PC-9 (cell line): ENCODE measurements around the gene DRAM1. TPM values are rescaled to one million over a fixed set of nuclear protein-coding genes. Genes with fewer than 3 reads are reported as not detected.

Source experiments
- BruUV-seq: library from RNA; stranded (reverse); fragments of 400-500 nt; replicated peaks from 2 replicates; lab custom pipeline; 2021; lab: Mats Ljungman, UMichigan
- CTCF ChIA-PET: fragments of 300-600 bp; sonication (Branson Sonifier 250); formaldehyde crosslinking; loops from one replicate; lab custom pipeline; 2022; ENCODE audit warnings: antibody characterized with exemption; lab: Charles Lee
- POLR2A ChIA-PET: fragments of 300-600 bp; sonication (Branson Sonifier 250); formaldehyde crosslinking; loops from one replicate; lab custom pipeline; 2022; ENCODE audit warnings: antibody characterized with exemption; ENCODE audit not compliant: unreplicated experiment; lab: Charles Lee
- DNase-seq, 2 experiments: peaks; one replicate each; pipeline versions ENCODE4 v3.0.0 to v3.0.0-alpha.2; 2015 to 2022; ENCODE audit warnings: mixed read lengths in 1 of 2
- H2AFZ ChIP-seq: fragments of 200-600 bp; sonication (generic); 2 replicates; pipeline ENCODE4 v1.8.1; 2017; ENCODE audit warnings: antibody characterized with exemption
- H3F3A ChIP-seq: fragments of 200-600 bp; sonication (generic); 2 replicates; pipeline ENCODE4 v1.8.1; 2017; ENCODE audit warnings: antibody characterized with exemption, mild to moderate bottlenecking, low read depth; ENCODE audit not compliant: insufficient read depth
- H3K27ac ChIP-seq: fragments of 200-600 bp; sonication (generic); 2 replicates; pipeline ENCODE4 v1.6.1; 2016; ENCODE audit warnings: mixed run types
- H3K27me3 ChIP-seq: fragments of 200-600 bp; sonication (generic); 2 replicates; pipeline ENCODE4 v1.6.1; 2016; ENCODE audit warnings: low read depth, mixed run types; ENCODE audit not compliant: insufficient read depth
- H3K36me3 ChIP-seq: fragments of 200-600 bp; sonication (generic); 2 replicates; pipeline ENCODE4 v1.6.1; 2016; ENCODE audit warnings: low read depth, mixed run types
- H3K4me1 ChIP-seq: fragments of 200-600 bp; sonication (generic); replicated peaks from 2 replicates; pipeline ENCODE4 v1.6.1; 2016; ENCODE audit warnings: mixed run types; ENCODE audit not compliant: insufficient read depth
- H3K4me2 ChIP-seq: fragments of 200-600 bp; sonication (generic); 2 replicates; pipeline ENCODE4 v1.6.1; 2017; ENCODE audit warnings: mixed run types
- H3K4me3 ChIP-seq: fragments of 200-600 bp; sonication (generic); 2 replicates; pipeline ENCODE4 v1.6.1; 2016; ENCODE audit warnings: mixed run types
- H3K79me2 ChIP-seq: fragments of 200-600 bp; sonication (generic); 2 replicates; pipeline ENCODE4 v1.6.1; 2017; ENCODE audit warnings: low read depth, mixed run types
- H3K9me2 ChIP-seq: fragments of 200-600 bp; sonication (generic); 2 replicates; pipeline ENCODE4 v1.8.1; 2017; ENCODE audit warnings: mild to moderate bottlenecking; ENCODE audit not compliant: insufficient read depth
- H3K9me3 ChIP-seq: fragments of 200-600 bp; sonication (generic); 2 replicates; pipeline ENCODE4 v1.8.1; 2016; ENCODE audit warnings: low read depth; ENCODE audit not compliant: insufficient read depth
- H4K20me1 ChIP-seq: fragments of 200-600 bp; sonication (generic); 2 replicates; pipeline ENCODE4 v1.8.1; 2017; ENCODE audit not compliant: insufficient read depth
- EZH2 ChIP-seq: fragments of 200-600 bp; sonication (generic); IDR thresholded peaks from 2 replicates; pipeline ENCODE4 v1.8.0; 2017; ENCODE audit warnings: antibody characterized with exemption, low read depth
- intact Hi-C: fragments of 100-400 bp; cut with micrococcal nuclease; formaldehyde crosslinking; loops from one replicate; pipeline ENCODE4 v1.10.0; 2022; ENCODE audit not compliant: unreplicated experiment
- total RNA-seq: library from RNA; stranded (reverse); gene quantifications from 2 replicates; pipeline ENCODE4 v1.2.3, GENCODE V29; 2021
- TF ChIP-seq, protein P1 (sequence below): fragments of 200-600 bp; sonication (generic); conservative IDR thresholded peaks from 2 replicates; pipeline ENCODE4 v1.6.1; 2017; ENCODE audit warnings: mixed run types, antibody characterized with exemption, mild to moderate bottlenecking, moderate library complexity

The DRAM1 gene
- total RNA-seq, 1 experiment from 2014 or later: 6.2 TPM

DNA sequence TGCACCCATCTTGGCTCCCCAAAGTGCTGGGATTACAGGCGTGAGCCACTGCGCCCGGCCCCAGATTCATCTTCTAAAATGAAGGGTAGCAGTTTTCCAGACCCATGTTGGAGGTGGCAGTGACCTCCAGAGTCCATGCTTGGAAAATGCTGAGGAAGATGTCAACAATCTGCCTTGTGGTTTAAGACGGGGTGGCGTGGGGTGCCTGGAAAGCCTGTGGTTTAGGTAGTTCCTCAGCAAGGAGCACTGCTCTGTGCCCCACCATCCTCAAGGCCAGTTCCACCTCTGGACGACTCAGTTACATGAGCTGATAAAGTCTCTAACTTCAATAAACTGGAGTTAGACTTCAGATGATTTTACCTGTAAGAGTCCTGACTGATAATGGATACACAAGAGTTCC lies 48.6 kb downstream of the DRAM1 start:
- Histone ChIP-seq H3K79me2 (no peaks in the 10 kb centered on the region), H3K4me3 (no peak overlapping the region), H4K20me1 (no peaks in the 10 kb centered on the region), H3K27me3 (no peaks in the 10 kb centered on the region), H3F3A (no peaks in the 10 kb centered on the region), H3K9me2 (no peaks in the 10 kb centered on the region), H3K27ac (no peak overlapping the region), H2AFZ (no peak overlapping the region), H3K9me3 (no peaks in the 10 kb centered on the region), H3K36me3 (no peaks in the 10 kb centered on the region), H3K4me2 (no peak overlapping the region), H3K4me1 (no peaks in the 10 kb centered on the region)
- BruUV-seq: no TSS peak
- POLR2A ChIA-PET: no interaction called here
- CTCF ChIA-PET: no interaction called here
- no peak for TF ChIP-seq EZH2
- TF ChIP-seq, protein P1, sequence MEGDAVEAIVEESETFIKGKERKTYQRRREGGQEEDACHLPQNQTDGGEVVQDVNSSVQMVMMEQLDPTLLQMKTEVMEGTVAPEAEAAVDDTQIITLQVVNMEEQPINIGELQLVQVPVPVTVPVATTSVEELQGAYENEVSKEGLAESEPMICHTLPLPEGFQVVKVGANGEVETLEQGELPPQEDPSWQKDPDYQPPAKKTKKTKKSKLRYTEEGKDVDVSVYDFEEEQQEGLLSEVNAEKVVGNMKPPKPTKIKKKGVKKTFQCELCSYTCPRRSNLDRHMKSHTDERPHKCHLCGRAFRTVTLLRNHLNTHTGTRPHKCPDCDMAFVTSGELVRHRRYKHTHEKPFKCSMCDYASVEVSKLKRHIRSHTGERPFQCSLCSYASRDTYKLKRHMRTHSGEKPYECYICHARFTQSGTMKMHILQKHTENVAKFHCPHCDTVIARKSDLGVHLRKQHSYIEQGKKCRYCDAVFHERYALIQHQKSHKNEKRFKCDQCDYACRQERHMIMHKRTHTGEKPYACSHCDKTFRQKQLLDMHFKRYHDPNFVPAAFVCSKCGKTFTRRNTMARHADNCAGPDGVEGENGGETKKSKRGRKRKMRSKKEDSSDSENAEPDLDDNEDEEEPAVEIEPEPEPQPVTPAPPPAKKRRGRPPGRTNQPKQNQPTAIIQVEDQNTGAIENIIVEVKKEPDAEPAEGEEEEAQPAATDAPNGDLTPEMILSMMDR: no peak
- intact Hi-C loops: no loop called here
- DNase-seq: no peak

DNA sequence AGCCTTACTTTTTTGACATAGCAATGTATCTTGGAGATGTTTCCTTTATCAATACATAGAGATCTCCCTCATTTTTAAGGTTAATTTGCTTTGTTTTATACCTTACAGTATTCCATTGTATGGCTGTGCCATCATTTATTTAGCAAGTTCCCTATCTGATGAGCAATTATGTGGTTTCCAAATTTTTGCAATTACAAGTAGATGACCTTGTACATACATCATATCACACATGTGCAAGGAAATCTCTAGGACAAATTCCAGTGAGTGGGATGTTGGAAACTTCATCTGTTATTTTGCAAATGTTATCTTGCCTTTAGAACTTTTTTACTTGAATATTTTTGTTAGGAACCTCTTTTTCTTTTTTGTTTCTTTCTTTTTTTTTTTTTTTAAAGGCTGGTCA lies 49.7 kb downstream of the DRAM1 start:
- Histone ChIP-seq H3K9me3 (no peaks in the 10 kb centered on the region), H2AFZ (no peak overlapping the region), H3K36me3 (no peaks in the 10 kb centered on the region), H3K4me1 (no peaks in the 10 kb centered on the region), H3K27me3 (no peaks in the 10 kb centered on the region), H3F3A (no peaks in the 10 kb centered on the region), H3K27ac (no peak overlapping the region), H3K9me2 (no peaks in the 10 kb centered on the region), H4K20me1 (no peaks in the 10 kb centered on the region), H3K4me3 (no peak overlapping the region), H3K4me2 (no peak overlapping the region), H3K79me2 (no peaks in the 10 kb centered on the region)
- no peak for TF ChIP-seq EZH2
- TF ChIP-seq, protein P1: no peak
- DNase-seq: no peak
- no TSS peak for BruUV-seq
- intact Hi-C loops: no loop called here
- ChIA-PET CTCF (no interaction called here), POLR2A (no interaction called here)

DNA sequence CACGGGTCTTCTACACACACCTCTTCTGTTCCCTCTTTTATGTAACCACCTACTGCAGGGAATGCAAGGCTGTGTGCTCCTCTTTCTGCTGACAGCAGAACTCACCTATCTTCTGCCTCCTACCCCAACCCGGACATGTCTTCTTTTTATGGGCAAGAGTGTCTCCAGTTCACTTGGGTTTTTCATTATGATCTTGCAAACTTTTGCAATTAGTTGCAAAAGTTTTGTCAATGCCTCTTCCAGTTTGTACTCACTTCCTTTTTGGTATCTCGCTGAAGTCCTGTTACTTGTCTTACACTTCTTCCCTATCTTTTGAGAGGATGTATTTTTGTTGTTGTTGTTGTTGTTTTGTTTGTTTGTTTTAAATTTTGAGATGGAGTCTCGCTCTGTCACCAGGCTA lies 50.6 kb downstream of the DRAM1 start:
- H3K4me3 ChIP-seq: no peak overlapping the region
- no peaks in the 10 kb centered on the region for H3K79me2 ChIP-seq
- no peak overlapping the region for H3K4me2 ChIP-seq
- POLR2A ChIA-PET: no interaction called here
- BruUV-seq: no TSS peak
- no peak for DNase-seq
- no peaks in the 10 kb centered on the region for H4K20me1 ChIP-seq
- H2AFZ ChIP-seq: no peak overlapping the region
- H3F3A ChIP-seq: no peaks in the 10 kb centered on the region
- H3K36me3 ChIP-seq: no peaks in the 10 kb centered on the region
- no peaks in the 10 kb centered on the region for H3K4me1 ChIP-seq
- no peaks in the 10 kb centered on the region for H3K9me2 ChIP-seq
- TF ChIP-seq, protein P1: no peak
- TF ChIP-seq EZH2: no peak
- H3K27me3 ChIP-seq: no peaks in the 10 kb centered on the region
- intact Hi-C loops: no loop called here
- H3K27ac ChIP-seq: no peak overlapping the region
- H3K9me3 ChIP-seq: no peaks in the 10 kb centered on the region
- CTCF ChIA-PET: no interaction called here
